ENCODE data around the gene EMC10.
"Not testable (repeated sequence)": the region's sequence is repeated elsewhere in the genome, so short reads cannot be mapped to it uniquely, and the experiment has no call there.

EMC10 gene

GRCh38 chr19:50518091-50519005 is 42.0 kb downstream of the EMC10 start:
- TF ChIP-seq CTCF (conservative IDR thresholded peaks at IDR 0.05), result no peak; the same call in 1 of the 2 replicates
- TF ChIP-seq ZFX (IDR thresholded peaks at IDR 0.05), result no peak
- no peak overlapping the region for H3K27ac ChIP-seq

DNA sequence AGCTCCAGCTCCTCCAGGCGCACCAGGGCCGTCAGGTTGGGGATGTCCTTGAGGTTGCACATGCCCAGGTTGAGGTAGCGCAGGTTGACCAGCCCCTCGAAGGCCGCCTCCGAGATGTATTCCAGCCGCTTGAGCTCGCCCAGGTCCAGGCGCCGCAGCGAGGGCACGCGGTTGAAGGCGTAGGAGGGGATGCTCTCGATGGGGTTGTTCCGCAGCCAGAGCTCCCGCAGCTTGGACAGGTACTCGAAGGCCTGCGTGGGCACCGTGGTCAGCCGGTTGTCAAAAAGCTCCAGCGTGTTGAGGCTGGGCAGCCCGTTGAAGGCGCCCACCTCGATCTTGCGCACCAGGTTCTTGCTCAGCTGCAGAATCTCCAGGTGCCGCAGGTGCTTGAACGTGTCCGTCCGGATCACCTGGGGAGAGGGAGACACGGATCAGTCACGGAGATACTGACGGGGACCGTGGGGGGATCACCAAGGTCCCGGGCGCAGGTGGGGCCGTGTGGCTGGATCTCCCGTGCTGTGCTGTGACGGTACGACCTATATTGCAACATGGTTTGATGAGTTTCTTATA is 42.8 kb downstream of the EMC10 start:
- no peak overlapping the region for H3K27ac ChIP-seq
- TF ChIP-seq ZFX (IDR thresholded peaks at IDR 0.05), result no peak
- no peak for TF ChIP-seq CTCF (conservative IDR thresholded peaks at IDR 0.05)

- H3K27ac ChIP-seq, result no peak overlapping the region
- no peak for TF ChIP-seq ZFX (IDR thresholded peaks at IDR 0.05)
These were observed 44.6 kb downstream of the EMC10 start for GRCh38 chr19:50520822-50521465.

DNA sequence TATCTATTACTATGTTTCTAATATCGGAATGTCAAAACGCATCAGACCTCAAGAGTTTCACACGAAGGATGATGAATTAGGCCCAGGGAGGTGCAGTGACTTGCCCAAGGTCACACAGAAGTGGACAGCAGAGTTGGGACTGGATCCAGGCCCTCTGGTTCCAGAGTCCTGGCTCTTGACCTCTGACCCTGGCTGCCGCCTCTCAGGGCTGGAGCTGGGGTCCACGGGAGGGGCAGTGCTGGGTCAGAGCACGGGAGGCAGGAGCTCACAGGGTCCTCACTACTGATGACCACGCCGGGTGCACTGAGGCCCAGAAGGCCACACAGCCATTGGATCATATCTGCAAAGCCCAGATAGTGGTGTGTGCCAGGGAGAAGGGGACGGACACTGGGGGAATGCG is 46.6 kb downstream of the EMC10 start:
- no peak for TF ChIP-seq CTCF (conservative IDR thresholded peaks at IDR 0.05)
- no peak for TF ChIP-seq ZFX (IDR thresholded peaks at IDR 0.05)
- no peak overlapping the region for H3K27ac ChIP-seq

DNA sequence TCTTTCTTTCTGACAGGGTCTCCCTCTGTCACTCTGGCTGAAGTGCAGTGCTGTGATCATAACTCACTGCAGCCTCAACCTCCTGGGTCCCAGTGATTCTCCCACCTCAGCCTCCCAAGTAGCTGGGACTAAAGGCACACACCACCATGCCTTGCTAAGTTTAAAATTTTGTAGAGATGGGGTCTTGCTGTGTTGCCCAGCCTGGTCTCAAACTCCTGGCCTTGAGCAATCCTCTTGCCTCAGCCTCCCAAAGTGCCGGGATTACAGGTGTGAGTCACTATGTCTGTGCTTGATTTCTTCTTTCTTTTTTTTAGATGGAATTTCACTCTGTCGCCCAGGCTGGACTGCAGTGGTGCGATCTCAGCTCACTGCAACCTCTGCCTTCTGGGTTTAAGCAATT is 51.7 kb downstream of the EMC10 start:
- not testable (repeated sequence) for H3K27ac ChIP-seq

DNA sequence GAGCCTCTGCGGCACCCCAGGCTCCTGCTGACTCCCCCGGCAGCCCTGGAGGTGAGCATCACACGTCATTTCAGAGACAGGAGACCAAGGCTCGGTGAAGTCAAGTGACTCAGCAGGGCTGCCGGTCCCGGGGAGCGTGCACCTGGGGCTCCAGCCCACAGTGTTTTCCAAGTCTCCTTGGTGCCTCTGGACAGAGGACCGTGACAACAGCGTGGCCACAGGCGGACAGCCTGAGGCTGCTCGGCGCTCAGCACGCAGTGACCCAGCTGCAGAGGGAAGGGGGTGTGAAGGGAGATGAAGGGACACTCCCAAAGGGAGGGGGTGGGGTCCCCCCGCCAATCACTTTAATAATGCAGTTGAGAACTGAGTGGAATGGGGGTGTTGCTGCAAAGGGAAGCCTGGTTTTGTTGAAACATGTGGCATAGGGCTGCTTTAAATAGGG is 54.9 kb downstream of the EMC10 start:
- TF ChIP-seq ZFX (IDR thresholded peaks at IDR 0.05) (no peak), CTCF (conservative IDR thresholded peaks at IDR 0.05) (no peak)
- no peak overlapping the region for H3K27ac ChIP-seq

DNA sequence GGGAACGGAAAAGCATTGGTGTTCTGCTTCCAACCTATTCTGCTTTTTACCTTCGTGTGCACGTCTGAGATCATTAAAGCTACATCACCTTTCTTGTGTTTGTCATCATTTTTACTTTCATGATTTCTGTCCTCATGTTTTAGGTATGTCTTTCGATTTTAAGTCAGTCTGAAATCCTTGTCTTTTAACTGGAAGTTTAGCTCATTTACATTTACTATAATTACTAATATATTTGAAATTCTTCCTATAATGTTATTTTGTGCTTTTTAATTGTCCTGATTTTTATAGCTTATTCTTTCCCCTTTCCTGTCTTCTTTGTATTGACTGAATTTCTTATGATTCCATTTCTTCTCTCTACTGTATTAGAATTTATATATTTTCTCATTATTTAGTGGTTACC is 56.6 kb downstream of the EMC10 start:
- TF ChIP-seq CTCF (conservative IDR thresholded peaks at IDR 0.05) (no peak), ZFX (IDR thresholded peaks at IDR 0.05) (no peak)
- no peak overlapping the region for H3K27ac ChIP-seq

GRCh38 chr19:50534478-50534877 is 58.2 kb downstream of the EMC10 start:
- no peak overlapping the region for H3K27ac ChIP-seq
- TF ChIP-seq CTCF (conservative IDR thresholded peaks at IDR 0.05), result no peak
- TF ChIP-seq ZFX (IDR thresholded peaks at IDR 0.05), result no peak
